Rectal smooth muscle tissue (tissue), 1 donor: Measurements from ENCODE around the gene MBD6.
"Not testable (repeated sequence)": the region's sequence is repeated elsewhere in the genome, so short reads cannot be mapped to it uniquely, and the experiment has no call there.

Source experiments
- H3K27ac ChIP-seq: one replicate; pipeline ENCODE4 v1.7.0; 2013; ENCODE audit warnings: low read depth, low read length, inconsistent platforms
- H3K27me3 ChIP-seq: one replicate; pipeline ENCODE4 v1.7.0; 2013; ENCODE audit warnings: low read length; ENCODE audit not compliant: control insufficient read depth, insufficient read depth
- H3K36me3 ChIP-seq: one replicate; pipeline ENCODE4 v1.7.0; 2013; ENCODE audit warnings: low read length; ENCODE audit not compliant: control insufficient read depth, insufficient read depth
- H3K4me1 ChIP-seq: one replicate; pipeline ENCODE4 v1.7.0; 2013; ENCODE audit warnings: low read length; ENCODE audit not compliant: control insufficient read depth, insufficient read depth
- H3K4me3 ChIP-seq: one replicate; pipeline ENCODE4 v1.7.0; 2013; ENCODE audit warnings: low read length
- H3K9ac ChIP-seq: one replicate; pipeline ENCODE4 v1.7.0; 2013; ENCODE audit warnings: low read length

MBD6 gene

DNA sequence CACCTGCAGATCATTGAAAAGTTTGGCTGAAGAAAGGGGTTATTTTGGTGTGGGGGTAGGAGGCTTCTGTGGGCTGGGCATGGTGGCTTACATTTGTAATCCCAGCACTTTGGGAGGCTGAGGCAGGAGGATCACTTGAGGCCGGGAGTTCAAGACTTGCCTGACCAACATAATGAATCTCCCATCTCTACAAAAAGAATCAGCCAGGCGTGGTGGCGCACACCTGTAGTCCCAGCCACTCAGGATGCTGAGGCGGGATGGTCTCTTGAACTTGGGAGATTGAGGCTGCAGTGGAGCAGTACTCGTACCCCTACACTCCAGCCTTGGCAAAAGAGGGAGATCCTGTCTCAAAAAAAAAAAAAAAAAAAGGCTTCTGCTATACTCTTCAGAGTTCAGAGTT, 9.4 kb upstream of the MBD6 start:
- peaks cover 9% of the 10 kb centered on the region for H3K4me1 ChIP-seq
- no peak overlapping the region for H3K4me3 ChIP-seq
- peaks cover 48% of the 10 kb centered on the region for H3K36me3 ChIP-seq
- H3K27me3 ChIP-seq = no peaks in the 10 kb centered on the region
- H3K27ac ChIP-seq = no peak overlapping the region
- H3K9ac ChIP-seq = no peak overlapping the region

GRCh38 chr12:57513677-57514076, 8.9 kb upstream of the MBD6 start:
- H3K27ac ChIP-seq, H3K4me3 ChIP-seq, H3K27me3 ChIP-seq, H3K9ac ChIP-seq: not testable (repeated sequence)
- peaks cover 48% of the 10 kb centered on the region for H3K36me3 ChIP-seq
- peaks cover 13% of the 10 kb centered on the region for H3K4me1 ChIP-seq

DNA sequence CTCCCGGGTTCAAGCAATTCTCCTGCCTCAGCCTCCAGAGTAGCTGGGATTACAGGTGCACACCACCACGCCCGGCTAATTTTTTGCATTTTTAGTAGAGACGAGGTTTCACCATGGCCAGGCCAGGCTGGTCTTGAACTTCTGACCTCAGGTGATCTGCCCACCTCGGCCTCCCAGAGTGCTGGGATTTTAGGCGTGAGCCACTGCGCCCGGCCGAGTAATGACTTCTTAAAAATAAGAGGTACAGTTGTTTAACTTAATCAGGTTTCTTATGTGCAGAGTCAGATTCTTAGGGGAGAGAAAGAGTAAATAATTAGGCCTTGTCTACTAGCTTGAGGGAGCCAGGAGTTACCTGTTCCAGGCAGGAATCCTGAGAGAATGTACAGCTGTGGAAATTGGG, 8.4 kb upstream of the MBD6 start:
- not testable (repeated sequence) for H3K27ac ChIP-seq, H3K4me3 ChIP-seq, H3K27me3 ChIP-seq, H3K9ac ChIP-seq
- Histone ChIP-seq H3K4me1 (peaks cover 17% of the 10 kb centered on the region), H3K36me3 (peaks cover 45% of the 10 kb centered on the region)

DNA sequence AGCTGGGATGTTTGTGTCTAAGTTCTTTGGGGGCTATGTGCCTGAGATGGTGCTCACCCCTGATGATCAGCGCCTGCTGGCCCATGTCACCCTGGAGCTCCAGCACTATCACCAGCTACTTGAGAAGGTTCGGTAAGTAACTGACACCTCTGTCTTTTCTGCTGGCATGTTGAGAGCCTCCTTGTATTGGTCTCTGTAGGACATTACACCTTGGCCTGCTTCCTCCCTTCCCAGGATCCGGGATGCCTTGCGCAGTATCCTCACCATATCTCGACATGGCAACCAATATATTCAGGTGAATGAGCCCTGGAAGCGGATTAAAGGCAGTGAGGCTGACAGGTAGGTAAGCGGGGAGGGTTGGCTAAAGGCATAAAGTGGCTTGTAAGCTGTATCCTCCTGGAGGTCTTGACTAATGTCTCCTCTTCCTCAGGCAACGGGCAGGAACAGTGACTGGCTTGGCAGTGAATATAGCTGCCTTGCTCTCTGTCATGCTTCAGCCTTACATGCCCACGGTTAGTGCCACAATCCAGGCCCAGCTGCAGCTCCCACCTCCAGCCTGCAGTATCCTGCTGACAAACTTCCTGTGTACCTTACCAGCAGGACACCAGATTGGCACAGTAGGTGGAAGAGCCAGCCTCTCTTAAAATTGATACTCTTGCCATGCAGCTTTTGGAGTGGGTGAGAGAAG, 7.8 kb upstream of the MBD6 start:
- Histone ChIP-seq H3K27me3 (no peaks in the 10 kb centered on the region), H3K27ac (no peak overlapping the region), H3K9ac (no peak overlapping the region), H3K4me1 (peaks cover 21% of the 10 kb centered on the region), H3K4me3 (no peak overlapping the region), H3K36me3 (peaks cover 45% of the 10 kb centered on the region)

DNA sequence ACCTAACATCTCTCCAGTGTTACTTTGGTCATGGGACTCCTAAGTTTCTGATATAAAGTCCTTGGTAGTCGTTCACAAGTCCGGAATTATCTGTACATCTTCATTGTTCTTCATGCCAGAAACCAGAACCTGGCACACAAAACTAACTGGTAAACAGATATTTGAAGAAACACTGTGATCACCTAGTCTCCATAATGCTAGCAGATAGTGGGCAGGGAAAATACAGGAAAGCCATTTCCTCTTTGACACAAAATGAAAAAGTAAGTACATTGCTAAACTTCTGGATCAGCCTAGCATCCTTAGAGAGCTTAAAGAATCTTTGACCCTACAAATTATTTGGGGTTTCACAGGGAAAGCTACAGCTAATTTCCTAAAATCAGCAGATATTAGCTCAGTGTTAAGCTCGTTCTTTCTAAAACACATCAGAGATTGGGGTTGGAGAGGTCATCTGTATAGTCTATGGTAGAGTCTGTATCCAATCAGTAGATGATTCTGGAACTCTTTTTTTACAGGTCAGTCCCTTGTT, 7.2 kb upstream of the MBD6 start:
- H3K27me3 ChIP-seq = no peaks in the 10 kb centered on the region
- H3K4me1 ChIP-seq = peaks cover 21% of the 10 kb centered on the region
- H3K4me3 ChIP-seq = no peak overlapping the region
- no peak overlapping the region for H3K9ac ChIP-seq
- H3K27ac ChIP-seq = no peak overlapping the region
- peaks cover 45% of the 10 kb centered on the region for H3K36me3 ChIP-seq

- H3K36me3 ChIP-seq = peaks cover 43% of the 10 kb centered on the region
- peaks cover 24% of the 10 kb centered on the region for H3K4me1 ChIP-seq
- H3K27ac ChIP-seq = no peak overlapping the region
- no peaks in the 10 kb centered on the region for H3K27me3 ChIP-seq
- no peak overlapping the region for H3K4me3 ChIP-seq
- no peak overlapping the region for H3K9ac ChIP-seq
These were observed 6.6 kb upstream of the MBD6 start for GRCh38 chr12:57515934-57516541.

GRCh38 chr12:57516617-57517153, 5.9 kb upstream of the MBD6 start:
- H3K27me3 ChIP-seq = no peaks in the 10 kb centered on the region
- H3K36me3 ChIP-seq = peaks cover 42% of the 10 kb centered on the region
- peaks cover 30% of the 10 kb centered on the region for H3K4me1 ChIP-seq
- H3K4me3 ChIP-seq = no peak overlapping the region
- H3K9ac ChIP-seq = no peak overlapping the region
- H3K27ac ChIP-seq = peak overlapping the region; percentile 46

- peak overlapping the region; percentile 46 for H3K27ac ChIP-seq
- H3K4me1 ChIP-seq = peaks cover 35% of the 10 kb centered on the region
- H3K36me3 ChIP-seq = peaks cover 37% of the 10 kb centered on the region
These were observed 5.4 kb upstream of the MBD6 start for GRCh38 chr12:57517187-57517586.

DNA sequence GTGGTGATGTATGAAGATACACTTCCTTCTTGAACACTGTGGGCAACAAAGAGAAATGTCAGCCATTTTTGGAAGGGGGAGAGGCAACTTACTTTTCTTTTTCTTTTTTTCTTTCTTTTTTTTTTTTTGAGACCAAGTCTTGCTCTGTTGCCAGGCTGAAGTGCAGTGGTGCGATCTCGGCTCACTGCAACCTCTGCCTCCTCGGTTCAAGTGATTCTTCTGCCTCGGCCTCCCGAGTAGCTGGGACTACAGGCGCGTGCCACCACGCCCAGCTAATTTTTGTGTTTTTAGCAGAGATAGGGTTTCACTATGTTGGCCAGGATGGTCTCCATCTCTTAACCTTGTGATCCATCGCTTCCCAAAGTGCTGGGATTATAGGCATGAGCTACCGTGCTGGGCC, 4.9 kb upstream of the MBD6 start:
- H3K27me3 ChIP-seq, H3K9ac ChIP-seq: not testable (repeated sequence)
- peaks cover 32% of the 10 kb centered on the region for H3K36me3 ChIP-seq
- H3K4me1 ChIP-seq = peaks cover 35% of the 10 kb centered on the region
- peak overlapping the region; percentile 97 for H3K27ac ChIP-seq
- H3K4me3 ChIP-seq = peak overlapping the region; percentile 94

More at GRCh38 chr12:57517187-57517586, 5.4 kb upstream of the MBD6 start:
- no peaks in the 10 kb centered on the region for H3K27me3 ChIP-seq
- H3K4me3 ChIP-seq = no peak overlapping the region
- H3K9ac ChIP-seq = no peak overlapping the region

DNA sequence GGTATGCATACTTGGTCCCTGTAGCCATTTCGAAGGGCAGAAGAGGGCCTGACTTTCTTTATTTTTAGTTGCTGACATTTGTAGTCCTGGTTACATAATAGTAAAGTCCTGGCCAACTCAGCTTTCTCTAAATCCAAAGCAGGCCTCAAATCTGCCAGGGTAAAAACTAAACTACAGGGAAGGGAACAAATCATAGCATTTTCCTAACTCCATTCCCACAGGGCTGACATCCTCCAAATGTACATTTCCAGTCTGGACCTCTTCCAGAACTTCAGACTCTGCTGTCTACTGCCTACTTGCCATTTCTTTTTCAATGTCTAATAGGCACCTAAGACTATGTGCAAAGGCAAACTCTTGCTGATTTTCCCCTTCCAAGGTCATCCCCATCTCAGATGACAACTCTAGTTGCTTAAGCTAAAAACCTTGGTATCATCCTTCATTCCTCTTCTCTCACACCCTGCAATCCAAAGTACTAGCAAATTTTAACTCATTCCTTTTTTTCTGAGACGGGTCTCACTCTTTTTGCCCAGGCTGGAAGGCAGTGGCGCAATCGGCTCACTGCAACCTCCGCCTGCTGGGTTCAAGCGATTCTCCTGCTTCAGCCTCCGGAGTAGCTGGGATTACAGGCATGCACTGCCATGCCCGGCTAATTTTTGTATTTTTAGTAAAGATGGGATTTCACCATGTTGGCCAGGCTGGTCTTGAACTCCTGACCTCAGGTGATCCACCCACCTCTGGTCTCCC, 4.3 kb upstream of the MBD6 start:
- peak overlapping the region; percentile 97 for H3K27ac ChIP-seq
- H3K4me1 ChIP-seq = peaks cover 35% of the 10 kb centered on the region
- peak overlapping the region; percentile 94 for H3K4me3 ChIP-seq
- H3K9ac ChIP-seq = no peak overlapping the region
- H3K27me3 ChIP-seq = no peaks in the 10 kb centered on the region
- peaks cover 29% of the 10 kb centered on the region for H3K36me3 ChIP-seq

- Histone ChIP-seq H3K27me3 (no peaks in the 10 kb centered on the region), H3K9ac (peak overlapping the region; percentile 98), H3K27ac (peak overlapping the region; percentile 97), H3K4me3 (peak overlapping the region; percentile 94), H3K4me1 (peaks cover 43% of the 10 kb centered on the region), H3K36me3 (peaks cover 29% of the 10 kb centered on the region)
These were observed 3.5 kb upstream of the MBD6 start for GRCh38 chr12:57518920-57519795.

DNA sequence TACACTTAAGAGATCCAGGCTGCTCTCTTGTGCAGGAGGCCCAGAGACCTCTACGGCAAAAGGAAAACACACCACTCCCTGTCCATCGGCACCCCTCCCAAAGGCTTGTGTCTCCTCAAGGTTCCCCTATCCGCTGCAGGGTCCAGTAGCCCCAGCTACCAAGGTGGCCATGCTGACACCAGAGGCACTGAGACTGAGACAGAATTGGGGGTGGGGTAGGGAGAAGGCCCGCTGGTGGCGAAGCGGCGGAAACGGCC, 2.9 kb upstream of the MBD6 start:
- H3K9ac ChIP-seq = peak overlapping the region; percentile 98
- H3K36me3 ChIP-seq = peaks cover 25% of the 10 kb centered on the region
- H3K4me1 ChIP-seq = peaks cover 45% of the 10 kb centered on the region
- H3K4me3 ChIP-seq = peak overlapping the region; percentile 94
- peak overlapping the region; percentile 97 for H3K27ac ChIP-seq
- no peaks in the 10 kb centered on the region for H3K27me3 ChIP-seq
